ENCODE measurements around the gene MMP7. TPM values are rescaled to one million over a fixed set of nuclear protein-coding genes. Genes with fewer than 3 reads are reported as not detected.

MMP7 gene
- total RNA-seq, 1 experiment from 2014 or later, result not detected

GRCh38 chr11:102479733-102480132 is 50.8 kb downstream of the MMP7 start:
- no peak overlapping the region for H2BK20ac ChIP-seq (ENCODE audit: low read depth, low read length, poor library complexity, severe bottlenecking)
- H2BK120ac ChIP-seq (ENCODE audit: low read depth, low read length, poor library complexity, severe bottlenecking), result no peak overlapping the region
- H3K18ac ChIP-seq (ENCODE audit: insufficient read length, low read depth, low read length), result no peak overlapping the region
- H4K5ac ChIP-seq (ENCODE audit: insufficient read length, low read depth, low read length), result no peak overlapping the region
- no peaks in the 10 kb centered on the region for H3K23me2 ChIP-seq (ENCODE audit: insufficient read length, low read depth, low read length, poor library complexity, severe bottlenecking)
- H4K91ac ChIP-seq (ENCODE audit: insufficient read length, low read depth, low read length), result no peak overlapping the region
- no peaks in the 10 kb centered on the region for H3K9me3 Mint-ChIP-seq
- H3K56ac ChIP-seq (ENCODE audit: insufficient read length, low read depth, low read length), result no peak overlapping the region
- H2BK5ac ChIP-seq (ENCODE audit: insufficient read length, low read length), result no peak overlapping the region
- H3K36me3 Mint-ChIP-seq (ENCODE audit: insufficient read depth in 1 of 3, low read depth in 3 of 3), result no peaks in the 10 kb centered on the region
- H3T11ph ChIP-seq (ENCODE audit: low read length), result no peak overlapping the region
- WGBS (ENCODE audit: extremely low coverage, insufficient read length, low lambda C conversion rate), result no CpG with 5 or more reads among the region's 2 CpGs
- H2AK5ac ChIP-seq (ENCODE audit: insufficient read length, low read length), result no peak overlapping the region
- H3K27me3 ChIP-seq (ENCODE audit: insufficient read depth, low read length), result no peaks in the 10 kb centered on the region
- H4K20me1 ChIP-seq (ENCODE audit: control insufficient read depth, insufficient read depth, insufficient read length), result no peaks in the 10 kb centered on the region
- no peak overlapping the region for H3K4me3 Mint-ChIP-seq
- no peak overlapping the region for H3K27ac ChIP-seq (ENCODE audit: insufficient read length, low read depth, low read length)
- H3K79me1 ChIP-seq (ENCODE audit: insufficient read depth, low read depth, low read length, poor library complexity, severe bottlenecking), result no peaks in the 10 kb centered on the region
- H2BK12ac ChIP-seq (ENCODE audit: insufficient read length, low read depth, low read length), result no peak overlapping the region
- TF ChIP-seq CTCF (conservative IDR thresholded peaks at IDR 0.05), result no peak
- peaks cover 8% of the 10 kb centered on the region; the same call in 1 of the 2 replicates for H3K4me1 ChIP-seq (ENCODE audit: insufficient read depth, low read length)
- H3K27ac Mint-ChIP-seq, result no peak overlapping the region; a peak in 1 of 7 replicates
- no peak overlapping the region for H3K23ac ChIP-seq (ENCODE audit: insufficient read length, low read depth, low read length)
- no peaks in the 10 kb centered on the region for H3K9me3 ChIP-seq (ENCODE audit: control insufficient read depth, low read depth, low read length)
- no peak overlapping the region for H2AFZ ChIP-seq (ENCODE audit: low read length)
- no peaks in the 10 kb centered on the region; the same call in 1 of the 2 replicates for H3K27me3 Mint-ChIP-seq (ENCODE audit: low read depth)
- no peak overlapping the region for H3K4ac ChIP-seq (ENCODE audit: low read depth, low read length)
- H4K8ac ChIP-seq (replicated peaks; ENCODE audit: insufficient read length, low read depth, low read length), result no peak overlapping the region
- peaks cover 23 to 28% of the 10 kb centered on the region in 2 experiments for H3K4me1 Mint-ChIP-seq
- no peaks in the 10 kb centered on the region for H3K79me2 ChIP-seq (ENCODE audit: insufficient read depth, low read length)
- no peak overlapping the region for H3K9ac ChIP-seq (ENCODE audit: extremely low read depth, insufficient read length, low read length)
- H2BK15ac ChIP-seq (ENCODE audit: low read depth, low read length), result no peak overlapping the region
- H3K4me2 ChIP-seq (ENCODE audit: insufficient read depth, insufficient read length, low read length), result no peak overlapping the region
- DNase-seq, result no peak
- H3K14ac ChIP-seq (ENCODE audit: insufficient read depth, low read length), result no peak overlapping the region
